PC-3 (cell line): Measurements from ENCODE around the gene LDHAL6B. TPM values are rescaled to one million over a fixed set of nuclear protein-coding genes. Genes with fewer than 3 reads are reported as not detected.

Experiments used
- ATAC-seq: fragments of 200-7000 bp; cut with Tn5 transposase; 2 replicates; pipeline ENCODE4 v1.9.1; 2020; ENCODE audit warnings: mild to moderate bottlenecking, moderate library complexity
- BruUV-seq: library from RNA; stranded (reverse); fragments of 400-500 nt; replicated peaks from 2 replicates; lab custom pipeline; 2021; lab: Mats Ljungman, UMichigan
- CTCF ChIA-PET: fragments of 300-600 bp; sonication (Branson Sonifier 250); formaldehyde crosslinking; loops from one replicate; lab custom pipeline; 2022; ENCODE audit warnings: antibody characterized with exemption; lab: Charles Lee
- POLR2A ChIA-PET: fragments of 300-600 bp; sonication (Branson Sonifier 250); formaldehyde crosslinking; loops from one replicate; lab custom pipeline; 2022; ENCODE audit warnings: antibody characterized with exemption; ENCODE audit not compliant: unreplicated experiment; lab: Charles Lee
- DNase-seq: peaks from one replicate; pipeline ENCODE4 v3.0.0-alpha.2; 2015
- H2AFZ ChIP-seq: fragments of 300-600 bp; sonication (generic); 2 replicates; pipeline ENCODE4 v1.6.0; 2016; ENCODE audit warnings: antibody characterized with exemption, low read length
- H3F3A ChIP-seq: fragments of 300-600 bp; sonication (generic); one replicate; pipeline ENCODE4 v1.6.0; 2017; ENCODE audit warnings: antibody characterized with exemption, low read length, control low read depth, mild to moderate bottlenecking; ENCODE audit not compliant: unreplicated experiment
- H3K27ac ChIP-seq: fragments of 300-600 bp; sonication (generic); 2 replicates; pipeline ENCODE4 v1.5.1; 2016; ENCODE audit warnings: mild to moderate bottlenecking, low read length
- H3K27me3 ChIP-seq: fragments of 300-600 bp; sonication (generic); 2 replicates; pipeline ENCODE4 v1.6.1; 2016; ENCODE audit warnings: low read length, mixed read lengths
- H3K36me3 ChIP-seq: fragments of 300-600 bp; sonication (generic); 2 replicates; pipeline ENCODE4 v1.6.1; 2016; ENCODE audit warnings: low read depth, mixed run types, low read length, mixed read lengths
- H3K4me1 ChIP-seq: fragments of 300-600 bp; sonication (generic); 2 replicates; pipeline ENCODE4 v1.5.1; 2016; ENCODE audit warnings: low read length; ENCODE audit not compliant: insufficient read depth
- H3K4me2 ChIP-seq: fragments of 300-600 bp; sonication (generic); 2 replicates; pipeline ENCODE4 v1.6.0; 2016; ENCODE audit warnings: low read length
- H3K4me3 ChIP-seq: fragments of 300-600 bp; sonication (generic); 2 replicates; pipeline ENCODE4 v1.5.1; 2016; ENCODE audit warnings: mild to moderate bottlenecking, low read length, mixed read lengths
- H3K79me2 ChIP-seq: fragments of 300-600 bp; sonication (generic); 2 replicates; pipeline ENCODE4 v1.6.1; 2017; ENCODE audit warnings: low read length, mixed read lengths
- H3K9ac ChIP-seq: fragments of 300-600 bp; sonication (generic); 2 replicates; pipeline ENCODE4 v1.6.0; 2016; ENCODE audit warnings: mild to moderate bottlenecking, low read length
- H3K9me2 ChIP-seq: fragments of 300-600 bp; sonication (generic); replicated peaks from 2 replicates; pipeline ENCODE4 v1.6.1; 2016; ENCODE audit warnings: mixed run types, low read length, mixed read lengths
- H3K9me3 ChIP-seq: fragments of 300-600 bp; sonication (generic); 2 replicates; pipeline ENCODE4 v1.6.1; 2016; ENCODE audit warnings: low read length, mixed read lengths
- H4K20me1 ChIP-seq: fragments of 300-600 bp; sonication (generic); 2 replicates; pipeline ENCODE4 v1.6.1; 2016; ENCODE audit warnings: low read length, mixed read lengths
- EZH2 ChIP-seq: fragments of 300-600 bp; sonication (generic); IDR thresholded peaks from one replicate; pipeline ENCODE4 v1.6.1; 2017; ENCODE audit warnings: antibody characterized with exemption, mild to moderate bottlenecking, low read length; ENCODE audit not compliant: unreplicated experiment
- EZH2phosphoT487 ChIP-seq: fragments of 300-600 bp; sonication (generic); IDR thresholded peaks from 2 replicates; pipeline ENCODE4 v1.6.1; 2018; ENCODE audit warnings: mild to moderate bottlenecking, antibody characterized with exemption, low read length, borderline replicate concordance
- intact Hi-C: fragments of 100-400 bp; cut with micrococcal nuclease; formaldehyde crosslinking; loops from 2 replicates; pipeline ENCODE4 v1.9.0; 2023
- total RNA-seq: library from RNA; depleted of rRNA; stranded (reverse); fragments of >200 nt; gene quantifications from 2 replicates; pipeline ENCODE4 v1.2.3, GENCODE V29; 2014
- TF ChIP-seq, protein P1 (sequence below): fragments of 300-600 bp; sonication (generic); conservative IDR thresholded peaks from 2 replicates; pipeline ENCODE4 v1.5.1; 2017; ENCODE audit warnings: antibody characterized with exemption, low read depth, mild to moderate bottlenecking, low read length

The LDHAL6B gene
- total RNA-seq, 1 experiment from 2014 or later: not detected

DNA sequence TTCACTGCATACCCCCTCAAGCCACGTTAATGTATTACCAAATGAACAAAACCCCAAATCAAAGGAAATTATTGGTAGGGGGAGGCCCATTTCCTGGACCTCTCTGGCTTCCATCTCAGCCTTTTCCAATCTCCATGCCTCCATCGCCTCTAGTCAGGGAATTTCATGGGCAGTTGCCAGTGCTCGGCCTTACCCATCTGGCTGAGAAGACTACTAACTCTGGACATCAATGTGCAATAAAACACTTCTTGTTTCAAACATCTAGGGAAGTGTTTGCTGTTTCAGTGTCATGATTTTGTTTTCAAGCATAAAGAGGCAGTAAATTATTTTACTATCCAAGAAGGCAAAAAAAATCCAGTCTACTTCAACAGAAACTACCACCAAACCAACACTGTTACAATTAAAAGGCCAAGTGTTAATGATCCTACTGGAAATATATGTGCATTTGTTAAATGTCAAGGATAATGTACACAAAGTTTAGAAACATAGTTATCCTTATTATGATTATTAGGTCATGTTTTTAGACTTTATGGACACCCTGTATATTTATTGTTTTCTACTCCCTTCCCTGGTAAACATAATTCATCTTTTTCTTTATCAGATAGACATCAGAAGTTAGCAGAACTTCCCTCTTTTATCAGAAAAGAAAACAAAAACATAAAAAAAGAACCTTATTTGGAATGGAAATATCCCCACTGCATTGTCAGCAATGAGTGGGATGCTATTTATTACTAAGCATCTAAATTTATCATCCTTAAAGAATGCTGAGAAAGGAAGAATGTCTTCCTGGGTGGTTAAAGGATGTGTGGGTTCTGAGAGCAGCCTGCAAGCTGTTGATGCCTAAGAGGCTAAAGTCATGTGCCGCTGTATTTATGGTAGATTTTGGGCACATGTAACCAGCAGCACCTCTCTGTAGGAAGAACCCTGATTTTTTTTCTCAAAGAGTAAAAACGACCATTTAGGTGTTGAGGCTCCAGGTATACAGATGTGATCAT, 15.2 kb downstream of the LDHAL6B start:
- H4K20me1 ChIP-seq: no peaks in the 10 kb centered on the region
- intact Hi-C loops: no loop called here
- no peaks in the 10 kb centered on the region for H3F3A ChIP-seq
- no peaks in the 10 kb centered on the region for H3K79me2 ChIP-seq
- CTCF ChIA-PET: no interaction called here
- DNase-seq (peak; percentile 35), ATAC-seq (peak; percentile 51)
- no peak overlapping the region for H3K9ac ChIP-seq
- peaks cover 42% of the 10 kb centered on the region for H3K36me3 ChIP-seq
- H3K9me3 ChIP-seq: no peaks in the 10 kb centered on the region
- H2AFZ ChIP-seq: no peak overlapping the region
- H3K4me1 ChIP-seq: peaks cover 9% of the 10 kb centered on the region
- H3K27me3 ChIP-seq: no peaks in the 10 kb centered on the region
- BruUV-seq: no TSS peak
- no peak overlapping the region for H3K27ac ChIP-seq
- no peak overlapping the region for H3K4me2 ChIP-seq
- no peak overlapping the region for H3K4me3 ChIP-seq
- no peaks in the 10 kb centered on the region for H3K9me2 ChIP-seq
- no peak for TF ChIP-seq EZH2
- POLR2A ChIA-PET: no interaction called here

DNA sequence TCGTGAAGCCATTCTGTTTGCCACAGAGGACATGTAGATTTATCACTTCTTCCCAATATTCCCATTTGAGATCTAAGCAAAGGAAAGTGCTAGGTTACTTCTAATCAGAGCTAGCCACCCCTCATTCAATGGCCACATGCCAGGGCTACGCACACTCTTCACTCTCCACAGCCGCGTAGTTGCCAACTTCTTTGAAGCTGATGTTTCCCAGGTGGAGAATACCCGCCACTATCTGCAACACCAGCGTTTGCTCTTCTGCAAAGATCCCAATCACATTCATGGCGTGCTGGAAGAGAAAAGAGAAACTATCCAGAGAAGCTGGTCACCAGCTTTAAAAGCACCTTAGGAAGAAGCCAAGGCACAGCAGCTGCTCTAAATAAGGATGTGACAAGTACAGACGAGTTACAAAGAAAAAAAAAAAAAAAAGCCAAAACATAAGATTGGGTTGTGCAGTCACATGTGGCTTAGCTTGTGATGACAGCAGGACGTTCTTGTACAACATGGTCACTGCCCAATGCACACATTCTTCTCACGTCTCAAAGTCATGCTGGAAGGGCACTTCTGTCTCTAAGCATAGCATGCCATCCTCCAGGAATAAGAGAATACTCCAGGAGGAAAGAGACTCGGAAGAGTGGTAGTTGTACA, 16.4 kb downstream of the LDHAL6B start:
- no peaks in the 10 kb centered on the region for H3K79me2 ChIP-seq
- no peaks in the 10 kb centered on the region for H3K9me3 ChIP-seq
- ChIA-PET CTCF (no interaction called here), POLR2A (no interaction called here)
- DNase-seq (no peak), ATAC-seq (no peak)
- H3K9me2 ChIP-seq: no peaks in the 10 kb centered on the region
- H4K20me1 ChIP-seq: no peaks in the 10 kb centered on the region
- H3K27ac ChIP-seq: no peak overlapping the region
- H3K4me2 ChIP-seq: no peak overlapping the region
- H3F3A ChIP-seq: no peaks in the 10 kb centered on the region
- no peak overlapping the region for H3K4me3 ChIP-seq
- H3K36me3 ChIP-seq: peaks cover 44% of the 10 kb centered on the region
- no peak overlapping the region for H3K9ac ChIP-seq
- intact Hi-C loops: no loop called here
- no peak overlapping the region for H2AFZ ChIP-seq
- no TSS peak for BruUV-seq
- H3K27me3 ChIP-seq: no peaks in the 10 kb centered on the region
- TF ChIP-seq, protein P1, sequence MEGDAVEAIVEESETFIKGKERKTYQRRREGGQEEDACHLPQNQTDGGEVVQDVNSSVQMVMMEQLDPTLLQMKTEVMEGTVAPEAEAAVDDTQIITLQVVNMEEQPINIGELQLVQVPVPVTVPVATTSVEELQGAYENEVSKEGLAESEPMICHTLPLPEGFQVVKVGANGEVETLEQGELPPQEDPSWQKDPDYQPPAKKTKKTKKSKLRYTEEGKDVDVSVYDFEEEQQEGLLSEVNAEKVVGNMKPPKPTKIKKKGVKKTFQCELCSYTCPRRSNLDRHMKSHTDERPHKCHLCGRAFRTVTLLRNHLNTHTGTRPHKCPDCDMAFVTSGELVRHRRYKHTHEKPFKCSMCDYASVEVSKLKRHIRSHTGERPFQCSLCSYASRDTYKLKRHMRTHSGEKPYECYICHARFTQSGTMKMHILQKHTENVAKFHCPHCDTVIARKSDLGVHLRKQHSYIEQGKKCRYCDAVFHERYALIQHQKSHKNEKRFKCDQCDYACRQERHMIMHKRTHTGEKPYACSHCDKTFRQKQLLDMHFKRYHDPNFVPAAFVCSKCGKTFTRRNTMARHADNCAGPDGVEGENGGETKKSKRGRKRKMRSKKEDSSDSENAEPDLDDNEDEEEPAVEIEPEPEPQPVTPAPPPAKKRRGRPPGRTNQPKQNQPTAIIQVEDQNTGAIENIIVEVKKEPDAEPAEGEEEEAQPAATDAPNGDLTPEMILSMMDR: no peak
- TF ChIP-seq EZH2phosphoT487: no peak
- TF ChIP-seq EZH2: no peak
- peaks cover 9% of the 10 kb centered on the region for H3K4me1 ChIP-seq

DNA sequence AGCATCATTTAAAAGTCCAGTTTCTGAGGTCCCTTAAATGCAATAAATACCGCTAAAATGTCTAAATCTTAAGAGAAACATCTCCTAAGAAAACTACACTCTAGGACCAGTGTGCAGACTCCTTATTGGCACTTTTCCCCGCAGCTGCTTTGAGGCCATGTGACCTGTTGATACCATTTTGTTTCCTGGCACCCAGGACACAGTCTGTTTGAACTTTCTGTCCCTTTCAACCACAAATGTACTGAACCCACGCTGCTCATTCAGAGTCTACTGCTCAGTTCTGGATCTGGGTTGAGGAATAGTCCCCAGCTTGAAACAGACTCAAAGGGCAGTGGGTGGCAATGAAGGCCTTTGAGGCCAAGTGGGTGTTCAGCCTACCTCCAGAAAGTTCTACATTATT, 17.1 kb downstream of the LDHAL6B start:
- no peaks in the 10 kb centered on the region for H3K9me3 ChIP-seq
- CTCF ChIA-PET: no interaction called here
- BruUV-seq: no TSS peak
- no peak overlapping the region for H2AFZ ChIP-seq
- no peak overlapping the region for H3K4me3 ChIP-seq
- POLR2A ChIA-PET: no interaction called here
- no peak overlapping the region for H3K4me2 ChIP-seq
- no peak overlapping the region for H3K9ac ChIP-seq
- ATAC-seq (no peak), DNase-seq (no peak)
- no peaks in the 10 kb centered on the region for H3K79me2 ChIP-seq
- no peak overlapping the region for H3K27ac ChIP-seq
- intact Hi-C loops: no loop called here
- no peaks in the 10 kb centered on the region for H3K9me2 ChIP-seq
- no peaks in the 10 kb centered on the region for H3F3A ChIP-seq
- peaks cover 9% of the 10 kb centered on the region for H3K4me1 ChIP-seq
- TF ChIP-seq, protein P1: no peak
- TF ChIP-seq EZH2: no peak
- no peak for TF ChIP-seq EZH2phosphoT487
- H3K27me3 ChIP-seq: no peaks in the 10 kb centered on the region
- H4K20me1 ChIP-seq: no peaks in the 10 kb centered on the region
- peaks cover 44% of the 10 kb centered on the region for H3K36me3 ChIP-seq
